GM12875 (cell line): ENCODE results near the gene LSM14A.
"Not testable (repeated sequence)": the region's sequence is repeated elsewhere in the genome, so short reads cannot be mapped to it uniquely, and the experiment has no call there.

Experiments used
- H3K4me3 ChIP-seq: one replicate; pipeline ENCODE4 v1.5.1; 2011; ENCODE audit warnings: low read depth, low read length, control low read depth
- CTCF ChIP-seq: IDR thresholded peaks from 2 replicates; pipeline ENCODE4 v1.5.1; 2011; ENCODE audit warnings: low read depth, mild to moderate bottlenecking, control low read depth, inconsistent platforms, low read length, moderate library complexity, borderline replicate concordance; ENCODE audit not compliant: insufficient read depth

The LSM14A gene

GRCh38 chr19:34243876-34244578, 71.7 kb downstream of the LSM14A start:
- TF ChIP-seq CTCF: no peak
- H3K4me3 ChIP-seq: no peak overlapping the region

- no peak overlapping the region for H3K4me3 ChIP-seq
- TF ChIP-seq CTCF: no peak
Observed at GRCh38 chr19:34244611-34245299, 72.5 kb downstream of the LSM14A start.

- no peak overlapping the region for H3K4me3 ChIP-seq
- no peak for TF ChIP-seq CTCF
Observed at GRCh38 chr19:34246340-34246739, 74.0 kb downstream of the LSM14A start.

GRCh38 chr19:34248941-34249340, 76.6 kb downstream of the LSM14A start:
- no peak for TF ChIP-seq CTCF
- H3K4me3 ChIP-seq: no peak overlapping the region

GRCh38 chr19:34253167-34253566, 80.9 kb downstream of the LSM14A start:
- not testable (repeated sequence) for H3K4me3 ChIP-seq

GRCh38 chr19:34253681-34254045, 81.4 kb downstream of the LSM14A start:
- H3K4me3 ChIP-seq: peak overlapping the region; percentile 83

GRCh38 chr19:34254046-34254697, 81.9 kb downstream of the LSM14A start, which contains the start of gene GARRE1:
Gene GARRE1 (plus strand): TSS chr19:34254554. CDS start chr19:34300474, 45,920 bp downstream.
- peak within 1 kb of the TSS; percentile 83 for H3K4me3 ChIP-seq
- TF ChIP-seq CTCF: no peak
